ENCODE results near the gene NAV2. TPM values are rescaled to one million over a fixed set of nuclear protein-coding genes. Genes with fewer than 3 reads are reported as not detected.
A peak's percentile ranks its signal among the peaks of the same experiment; 100 is the strongest.

NAV2 gene
- total RNA-seq, 2 donors from 2014 or later, result 26.4 to 35.5 TPM

- Histone ChIP-seq H3K9me3 (no peaks in the 10 kb centered on the region), H3K27me3 (no peaks in the 10 kb centered on the region), H3K36me3 (replicated peaks in 1 of 2; ENCODE audit: insufficient read depth in 1 of 2, low read depth in 2 of 2) (no peaks in the 10 kb centered on the region), H3K4me1 (peaks cover 37% of the 10 kb centered on the region), H3K27ac (no peak overlapping the region), H3K4me3 (no peak overlapping the region)
- TF ChIP-seq CTCF (IDR thresholded peaks at IDR 0.05) (no peak), POLR2A (IDR thresholded peaks at IDR 0.05) (no peak)
- intact Hi-C loops (cut with DNase I), result no loop called here
- DNase-seq, result peak in 3 of 4 donors; percentile 33 to 54 (median 44)
- peak; percentile 45 for ATAC-seq
- 27 to 57% methylated on average over 1 of the region's 1 CpG for WGBS, 2 donors
Observed at GRCh38 chr11:19910931-19911330, 198.3 kb downstream of the NAV2 start.

- peaks cover 34% of the 10 kb centered on the region for H3K4me1 ChIP-seq
- 56 to 67% methylated on average over 5 of the region's 5 CpGs for WGBS, 2 donors
- no peak overlapping the region for H3K4me3 ChIP-seq
- ATAC-seq (no peak), DNase-seq (no peak)
- H3K9me3 ChIP-seq, result no peaks in the 10 kb centered on the region
- H3K36me3 ChIP-seq (replicated peaks in 1 of 2; ENCODE audit: insufficient read depth in 1 of 2, low read depth in 2 of 2), result no peaks in the 10 kb centered on the region
- H3K27me3 ChIP-seq, result no peaks in the 10 kb centered on the region
- intact Hi-C loops (cut with DNase I), result no loop called here
- H3K27ac ChIP-seq, result no peak overlapping the region
- TF ChIP-seq CTCF (IDR thresholded peaks at IDR 0.05) (no peak), POLR2A (IDR thresholded peaks at IDR 0.05) (no peak)
Observed at GRCh38 chr11:19912115-19912957, 199.7 kb downstream of the NAV2 start.

- ATAC-seq (peak; percentile 77), DNase-seq (peak; percentile 21 to 40 (median 32))
- Histone ChIP-seq H3K36me3 (replicated peaks in 1 of 2; ENCODE audit: insufficient read depth in 1 of 2, low read depth in 2 of 2) (no peaks in the 10 kb centered on the region), H3K27ac (peak overlapping the region in 1 of 4 donors; percentile 5), H3K4me1 (peaks cover 25% of the 10 kb centered on the region), H3K27me3 (no peaks in the 10 kb centered on the region), H3K4me3 (no peak overlapping the region), H3K9me3 (no peaks in the 10 kb centered on the region)
- 28 to 37% methylated on average over 9 to 10 of the region's 10 CpGs for WGBS, 2 donors
- intact Hi-C loops (cut with DNase I), result no loop called here
- no peak for TF ChIP-seq CTCF (IDR thresholded peaks at IDR 0.05)
- TF ChIP-seq POLR2A (IDR thresholded peaks at IDR 0.05), result no peak
Observed at GRCh38 chr11:19912958-19913892, 200.6 kb downstream of the NAV2 start.

- no peak overlapping the region for H3K4me3 ChIP-seq
- 61 to 74% methylated on average over 3 of the region's 3 CpGs for WGBS, 2 donors
- TF ChIP-seq CTCF (IDR thresholded peaks at IDR 0.05) (no peak), POLR2A (IDR thresholded peaks at IDR 0.05) (no peak)
- no peaks in the 10 kb centered on the region for H3K36me3 ChIP-seq (replicated peaks in 1 of 2; ENCODE audit: insufficient read depth in 1 of 2, low read depth in 2 of 2)
- ATAC-seq (no peak), DNase-seq (no peak)
- H3K27ac ChIP-seq, result no peak overlapping the region
- H3K9me3 ChIP-seq, result no peaks in the 10 kb centered on the region
- peaks cover 23% of the 10 kb centered on the region for H3K4me1 ChIP-seq
- intact Hi-C loops (cut with DNase I), result no loop called here
- no peaks in the 10 kb centered on the region for H3K27me3 ChIP-seq
Observed at GRCh38 chr11:19913893-19914249, 201.2 kb downstream of the NAV2 start.

All from body of pancreas (tissue), 4 donors.